Peyer's patch (tissue), 4 donors: ENCODE data around the gene FRMPD1. TPM values are rescaled to one million over a fixed set of nuclear protein-coding genes. Genes with fewer than 3 reads are reported as not detected.

Source experiments
- DNase-seq, 3 donors: peaks; one replicate each; pipeline ENCODE4 v3.0.0-alpha.2; 2017 to 2019
- H3K27ac ChIP-seq, 4 donors: fragments of 200-600 bp; sonication (generic); one replicate each; pipeline ENCODE4 v1.5.1; 2016 to 2019
- H3K27me3 ChIP-seq, 2 donors: fragments of 200-600 bp; sonication (generic); one replicate each; pipeline ENCODE4 v1.5.1; 2019
- H3K36me3 ChIP-seq, 3 donors: fragments of 200-600 bp; sonication (generic); one replicate each; pipeline ENCODE4 v1.5.1; 2016 to 2019
- H3K4me1 ChIP-seq, 4 donors: fragments of 200-600 bp; sonication (generic); one replicate each; pipeline ENCODE4 v1.5.1; 2016 to 2019
- H3K4me3 ChIP-seq, 4 donors: fragments of 200-600 bp; sonication (generic); 1 replicate in 3 of 4; 2 replicates in 1 of 4; pipeline ENCODE4 v1.5.1; 2016 to 2019; ENCODE audit warnings: mild to moderate bottlenecking in 1 of 4
- H3K9me3 ChIP-seq, 4 donors: fragments of 200-600 bp; sonication (generic); one replicate each; pipeline ENCODE4 v1.5.1; 2016 to 2019; ENCODE audit warnings: mild to moderate bottlenecking in 1 of 4
- CTCF ChIP-seq, 6 experiments: fragments of 450-650 bp in 4 of 6; fragments of 200-600 bp in 2 of 6; sonication (generic) in 1 of 6; IDR thresholded peaks; one replicate each; pipeline ENCODE4 v1.5.1; 2017 to 2019; ENCODE audit warnings: antibody characterized with exemption in 6 of 6, mild to moderate bottlenecking in 3 of 6, moderate library complexity in 1 of 6
- POLR2A ChIP-seq, 2 donors: fragments of 450-650 bp; IDR thresholded peaks; one replicate each; pipeline ENCODE4 v1.5.1; 2017; ENCODE audit warnings: antibody characterized with exemption in 2 of 2, mild to moderate bottlenecking in 2 of 2, moderate library complexity in 2 of 2
- total RNA-seq, 4 donors: library from RNA; depleted of rRNA; stranded (reverse); fragments of >200 nt; gene quantifications; one replicate each; pipeline ENCODE4 v1.1.0, GENCODE V29; 2016

Gene FRMPD1
- total RNA-seq, 4 donors from 2014 or later = 0.40 TPM; not detected in 3

DNA sequence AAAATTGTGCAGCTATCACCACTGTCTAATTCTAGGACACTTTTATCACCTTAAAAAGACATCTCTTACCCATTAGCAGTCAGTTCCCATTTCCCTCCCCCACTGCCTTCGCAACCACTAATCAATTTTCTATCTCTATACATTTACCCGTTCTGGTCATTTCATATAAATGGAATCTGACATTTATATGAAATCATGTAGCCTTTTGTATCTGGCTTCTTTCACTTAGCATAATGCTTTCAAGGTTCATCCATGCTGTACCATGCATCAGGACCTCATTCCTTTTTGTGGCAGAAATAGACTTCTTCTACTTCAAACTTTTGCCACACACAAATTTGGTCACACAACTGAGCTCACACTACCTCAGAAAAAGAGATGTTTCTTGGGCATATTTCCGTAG lies 32.2 kb downstream of the FRMPD1 start:
- Histone ChIP-seq H3K9me3 (no peaks in the 10 kb centered on the region), H3K27me3 (no peaks in the 10 kb centered on the region), H3K4me3 (no peak overlapping the region), H3K4me1 (no peaks in the 10 kb centered on the region), H3K36me3 (no peaks in the 10 kb centered on the region), H3K27ac (no peak overlapping the region)
- TF ChIP-seq CTCF (IDR thresholded peaks at IDR 0.05) (no peak), POLR2A (IDR thresholded peaks at IDR 0.05) (no peak)
- DNase-seq = no peak

GRCh38 chr9:37683531-37684371 lies 33.0 kb downstream of the FRMPD1 start:
- Histone ChIP-seq H3K4me1 (no peaks in the 10 kb centered on the region), H3K9me3 (no peaks in the 10 kb centered on the region), H3K27me3 (no peaks in the 10 kb centered on the region), H3K4me3 (no peak overlapping the region), H3K27ac (no peak overlapping the region), H3K36me3 (no peaks in the 10 kb centered on the region)
- DNase-seq = no peak
- no peak for TF ChIP-seq POLR2A (IDR thresholded peaks at IDR 0.05)
- no peak for TF ChIP-seq CTCF (IDR thresholded peaks at IDR 0.05)

DNA sequence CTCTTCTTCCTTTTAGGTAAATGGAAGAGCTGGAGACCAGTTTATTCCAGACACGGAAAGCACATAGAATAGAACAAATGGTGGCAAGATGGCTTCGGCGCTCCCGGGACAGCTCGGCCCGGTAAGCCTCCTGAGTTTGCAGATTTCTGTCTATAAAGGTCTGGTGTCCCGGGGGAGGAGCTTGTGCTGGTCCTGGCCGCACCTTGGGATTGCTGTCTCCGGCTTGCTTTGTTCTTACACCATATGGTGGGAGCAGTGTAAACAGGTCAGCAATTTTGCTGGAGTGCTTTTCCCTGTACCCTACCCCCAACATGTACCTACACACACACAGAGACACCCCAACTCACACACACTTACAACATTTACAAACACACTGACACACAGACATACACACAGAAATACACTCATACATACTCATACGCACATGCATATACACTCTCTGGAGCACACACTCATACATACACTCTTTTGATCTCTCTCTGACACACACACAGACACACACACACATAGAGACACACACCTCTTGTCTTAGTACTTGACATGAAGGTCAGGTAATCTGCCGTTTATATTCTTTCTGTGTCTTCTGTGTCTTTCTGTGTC lies 42.0 kb downstream of the FRMPD1 start:
- Histone ChIP-seq H3K27me3 (no peaks in the 10 kb centered on the region), H3K27ac (no peak overlapping the region), H3K9me3 (no peaks in the 10 kb centered on the region), H3K36me3 (no peaks in the 10 kb centered on the region), H3K4me1 (no peaks in the 10 kb centered on the region), H3K4me3 (no peak overlapping the region)
- TF ChIP-seq CTCF (IDR thresholded peaks at IDR 0.05) = no peak
- no peak for TF ChIP-seq POLR2A (IDR thresholded peaks at IDR 0.05)
- DNase-seq = no peak

GRCh38 chr9:37693260-37693659 lies 42.5 kb downstream of the FRMPD1 start:
- no peak for TF ChIP-seq CTCF (IDR thresholded peaks at IDR 0.05)
- Histone ChIP-seq H3K9me3 (no peaks in the 10 kb centered on the region), H3K4me1 (no peaks in the 10 kb centered on the region), H3K4me3 (no peak overlapping the region), H3K27me3 (no peaks in the 10 kb centered on the region), H3K27ac (no peak overlapping the region), H3K36me3 (no peaks in the 10 kb centered on the region)
- no peak for DNase-seq

DNA sequence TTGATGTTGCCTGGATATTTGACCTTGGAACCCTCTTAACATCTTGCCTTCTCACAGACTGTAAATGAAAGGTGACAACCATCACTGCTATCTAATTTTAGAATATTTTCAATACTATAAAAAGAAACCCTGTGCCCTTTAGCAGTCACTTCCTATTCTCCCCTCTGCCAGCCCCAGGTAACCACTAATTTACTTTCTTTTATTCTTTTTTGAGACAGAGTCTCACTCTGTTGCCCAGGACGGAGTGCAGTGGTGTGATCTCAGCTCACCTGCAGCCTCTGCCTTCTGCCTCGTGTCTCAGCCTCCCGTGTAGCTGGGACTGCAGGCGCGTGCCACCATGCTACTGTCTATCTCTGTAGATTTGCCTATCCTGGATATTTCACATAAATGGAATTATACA lies 43.6 kb downstream of the FRMPD1 start:
- Histone ChIP-seq H3K27ac (no peak overlapping the region), H3K4me1 (no peaks in the 10 kb centered on the region), H3K36me3 (no peaks in the 10 kb centered on the region), H3K9me3 (no peaks in the 10 kb centered on the region), H3K4me3 (no peak overlapping the region), H3K27me3 (no peaks in the 10 kb centered on the region)
- no peak for DNase-seq
- TF ChIP-seq CTCF (IDR thresholded peaks at IDR 0.05) = no peak
- TF ChIP-seq POLR2A (IDR thresholded peaks at IDR 0.05) = no peak
